GM19035 (cell line): ENCODE measurements around the gene PIN1.

Experiments
- ATAC-seq: cut with Tn5 transposase; IDR thresholded peaks from one replicate; pipeline ENCODE4 v1.9.1; 2021; ENCODE audit not compliant: unreplicated experiment

The PIN1 gene

GRCh38 chr19:9854282-9854846 is 19.2 kb downstream of the PIN1 start:
- no peak for ATAC-seq

DNA sequence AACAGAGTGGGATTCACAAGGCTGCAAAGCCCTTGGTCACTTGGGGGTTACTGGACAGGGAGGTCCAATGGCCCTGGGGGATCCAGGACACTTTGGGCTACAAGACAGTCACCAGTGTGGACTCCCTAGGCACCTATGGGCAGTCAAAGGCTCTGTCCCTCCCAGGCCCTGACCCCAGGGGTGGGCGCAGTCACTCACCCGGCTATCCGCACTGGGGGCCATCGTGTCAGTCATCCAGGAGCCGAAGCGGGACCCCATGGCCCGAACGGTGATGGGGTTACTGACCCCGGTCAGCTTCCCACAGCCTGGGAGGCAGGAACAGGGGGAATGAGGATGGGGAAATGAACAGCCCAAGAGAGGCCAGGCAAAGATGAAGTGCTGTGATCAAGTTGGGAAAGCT is 21.5 kb downstream of the PIN1 start:
- ATAC-seq: no peak

GRCh38 chr19:9857076-9857721 is 22.1 kb downstream of the PIN1 start:
- no peak for ATAC-seq

DNA sequence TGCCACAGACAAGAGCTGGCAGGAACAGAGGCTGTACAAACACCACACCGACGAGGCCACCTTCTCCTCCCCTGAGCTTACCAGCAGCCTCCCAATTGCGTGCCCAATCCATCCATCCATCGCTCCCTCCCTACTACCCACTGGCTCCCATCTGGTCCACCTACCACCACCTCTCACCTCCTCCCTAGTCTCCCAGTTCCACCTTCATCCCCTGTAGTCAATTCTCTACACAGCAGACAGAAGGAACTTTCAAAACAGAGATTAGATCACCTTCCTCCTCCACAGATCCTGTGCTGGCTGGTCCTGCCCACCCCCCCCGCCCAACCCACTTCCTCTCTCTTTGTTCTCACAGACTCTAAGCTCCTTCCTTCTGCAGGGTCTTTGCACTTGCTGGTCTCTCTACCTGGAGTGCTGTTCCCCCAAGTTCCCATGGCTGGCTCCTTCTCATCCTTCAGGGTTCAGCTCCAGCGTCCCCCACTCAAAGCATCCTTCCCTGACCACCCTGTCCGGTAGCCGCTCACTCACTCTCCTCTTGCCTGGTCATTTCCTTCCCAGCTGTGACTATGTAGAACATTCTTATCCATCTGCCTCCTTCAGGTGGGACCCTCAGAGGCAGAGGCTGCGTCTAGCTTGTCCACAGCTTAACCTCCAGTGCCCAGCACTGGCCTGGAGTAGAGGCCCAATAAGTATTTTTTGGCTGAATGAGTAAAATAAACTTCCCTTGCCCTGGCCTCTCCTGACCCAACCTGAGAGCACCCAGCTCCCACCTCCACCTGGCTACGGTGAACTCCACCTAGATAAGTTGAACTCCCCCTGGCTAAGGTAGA is 23.0 kb downstream of the PIN1 start:
- ATAC-seq: no peak

GRCh38 chr19:9858766-9859165 is 23.6 kb downstream of the PIN1 start:
- no peak for ATAC-seq

- no peak for ATAC-seq
Measured at GRCh38 chr19:9860407-9860806, 25.3 kb downstream of the PIN1 start.

GRCh38 chr19:9861503-9861902 is 26.4 kb downstream of the PIN1 start:
- no peak for ATAC-seq

GRCh38 chr19:9862938-9863337 is 27.8 kb downstream of the PIN1 start:
- no peak for ATAC-seq

DNA sequence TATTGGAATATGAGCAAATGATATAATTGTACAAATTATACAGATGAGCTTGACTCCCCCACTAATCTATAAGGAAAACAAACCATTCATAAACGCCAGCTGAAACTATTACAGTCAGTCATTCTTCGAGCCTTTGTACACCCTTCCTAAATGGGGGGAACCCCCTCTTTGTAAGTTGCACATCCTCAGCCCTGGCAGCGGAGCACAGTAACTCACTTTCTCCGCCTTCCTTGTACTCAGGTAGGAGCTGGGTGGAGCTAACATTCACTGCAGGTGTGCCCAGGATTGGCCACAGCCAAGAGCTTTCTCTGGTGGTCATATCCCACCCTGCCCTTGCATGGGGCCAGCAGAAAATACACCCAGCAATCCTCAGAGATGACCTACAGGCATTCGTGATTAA is 28.6 kb downstream of the PIN1 start:
- no peak for ATAC-seq

DNA sequence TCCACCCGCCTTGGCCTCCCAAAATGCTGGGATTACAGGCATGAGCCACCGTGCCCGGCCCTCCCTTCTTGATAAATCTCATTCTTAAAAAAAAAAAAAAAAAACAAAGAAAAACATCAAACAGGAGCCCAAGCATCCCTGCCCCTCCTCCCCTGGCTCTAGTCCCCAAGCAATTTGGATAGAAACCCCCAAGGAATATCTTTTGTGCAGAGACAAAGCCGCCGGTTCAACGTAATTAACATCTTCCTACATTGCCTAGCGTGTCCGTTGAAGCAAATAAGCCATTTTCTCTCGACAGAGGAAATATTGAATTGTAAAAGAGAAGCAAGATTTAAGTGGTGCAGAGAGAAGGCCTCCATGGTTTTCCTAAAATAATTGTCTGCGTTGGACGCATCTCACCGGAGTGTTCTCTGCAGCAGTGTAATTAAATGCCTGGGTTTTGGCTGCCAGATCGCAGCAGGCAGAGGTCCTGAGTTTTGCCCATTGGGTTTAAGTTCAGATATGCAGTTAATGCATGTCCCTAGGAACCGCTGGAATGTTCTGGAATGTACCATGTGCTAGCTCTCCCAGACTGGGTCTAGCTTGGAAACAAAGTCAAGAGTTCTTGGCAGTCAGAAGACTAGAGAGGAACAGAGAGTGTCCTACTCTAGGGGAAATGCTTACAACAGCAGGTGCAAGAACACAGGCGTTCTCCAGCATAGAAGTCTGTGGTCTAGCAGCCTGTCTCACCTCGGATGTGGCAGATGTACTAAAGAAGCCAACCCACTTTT is 30.8 kb downstream of the PIN1 start:
- no peak for ATAC-seq

DNA sequence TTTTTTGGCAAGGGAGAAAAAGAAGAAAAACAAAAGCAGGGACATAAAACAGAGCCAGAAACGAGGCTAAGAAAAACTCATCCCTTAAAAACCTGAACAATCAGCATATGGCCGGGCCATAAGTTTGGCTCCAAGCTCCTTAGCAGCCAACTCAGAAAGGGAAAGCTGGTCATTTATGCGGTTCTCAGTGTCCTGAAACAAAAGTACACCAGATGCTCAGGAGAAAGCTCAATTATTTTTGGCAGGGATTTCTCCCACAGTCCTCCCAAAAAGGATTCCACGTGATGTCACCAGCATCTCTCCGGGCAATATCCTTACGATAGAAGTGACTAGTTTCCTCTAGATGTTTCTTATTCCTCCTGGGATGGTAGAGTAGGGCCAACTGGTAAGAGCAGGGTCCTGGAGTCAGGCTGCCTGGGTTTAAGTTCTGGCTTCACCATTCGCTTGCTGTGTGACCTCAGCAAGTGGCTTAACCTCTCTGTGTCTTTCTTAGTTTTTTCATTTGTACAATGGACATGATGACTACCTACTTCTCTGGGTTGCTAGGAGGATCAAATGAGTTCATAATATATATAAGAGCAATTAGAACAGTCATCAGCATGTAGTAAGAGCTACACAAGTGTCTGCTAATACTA is 34.0 kb downstream of the PIN1 start:
- ATAC-seq: no peak

DNA sequence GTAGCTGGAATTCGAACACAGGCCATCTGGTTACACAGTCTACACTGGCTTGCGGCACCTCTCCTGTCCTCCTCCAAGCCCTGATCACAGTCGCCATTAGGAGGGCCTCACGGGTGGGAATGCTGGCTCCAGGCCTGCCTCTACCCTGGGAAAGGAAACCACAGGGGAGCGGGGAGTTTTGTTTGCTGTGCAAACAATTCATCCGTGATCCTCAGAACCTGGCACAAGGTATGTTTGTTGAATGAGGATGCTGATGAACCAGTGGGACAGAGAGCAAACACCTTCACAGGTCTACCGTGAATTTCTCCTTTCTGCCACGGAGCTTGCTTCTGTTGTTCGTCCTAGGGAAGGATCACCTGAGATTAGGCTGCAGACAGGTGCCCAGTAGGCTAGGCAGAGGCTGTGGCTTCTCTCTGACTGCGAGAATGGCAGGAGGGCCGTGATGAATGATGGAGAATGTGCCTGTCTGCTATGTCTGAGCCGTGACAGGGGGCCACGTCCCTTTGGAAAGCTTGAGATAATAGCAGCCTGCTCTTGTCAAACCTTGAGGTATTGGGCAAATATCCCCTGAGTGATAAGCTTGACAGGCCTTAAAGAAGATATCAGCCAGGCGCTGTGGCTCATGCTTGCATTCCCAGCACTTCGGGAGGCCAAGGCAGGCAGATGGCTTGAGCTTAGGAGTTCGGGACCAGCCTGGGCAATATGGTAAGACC is 36.7 kb downstream of the PIN1 start:
- ATAC-seq: no peak

DNA sequence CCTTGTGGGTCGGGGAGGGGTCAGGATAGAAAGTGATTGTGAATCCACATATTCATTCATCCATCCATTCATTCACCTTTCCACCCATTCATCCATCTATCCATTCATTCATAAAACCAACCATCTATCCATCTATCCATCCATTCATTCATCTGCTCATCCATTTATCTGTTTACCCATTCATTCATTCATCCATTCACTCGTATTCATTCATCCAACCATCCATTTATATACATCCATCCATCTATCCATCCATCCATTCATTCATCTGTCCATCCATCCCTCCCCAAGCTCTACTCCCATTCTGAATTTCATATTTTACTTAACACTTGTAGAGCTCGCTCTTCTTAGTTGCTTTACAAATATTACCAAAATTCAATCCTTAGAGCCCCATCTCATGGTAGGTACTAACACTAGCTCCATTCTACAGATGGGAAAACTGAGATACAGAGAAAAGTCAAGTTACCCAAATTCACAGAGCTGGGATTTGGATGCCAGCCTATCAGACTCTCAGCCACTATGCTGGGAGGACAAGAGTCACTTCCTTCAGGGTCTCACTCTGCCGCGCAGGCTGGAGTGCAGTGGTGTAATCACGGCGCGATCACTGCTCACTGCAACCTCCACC is 37.6 kb downstream of the PIN1 start:
- no peak for ATAC-seq

DNA sequence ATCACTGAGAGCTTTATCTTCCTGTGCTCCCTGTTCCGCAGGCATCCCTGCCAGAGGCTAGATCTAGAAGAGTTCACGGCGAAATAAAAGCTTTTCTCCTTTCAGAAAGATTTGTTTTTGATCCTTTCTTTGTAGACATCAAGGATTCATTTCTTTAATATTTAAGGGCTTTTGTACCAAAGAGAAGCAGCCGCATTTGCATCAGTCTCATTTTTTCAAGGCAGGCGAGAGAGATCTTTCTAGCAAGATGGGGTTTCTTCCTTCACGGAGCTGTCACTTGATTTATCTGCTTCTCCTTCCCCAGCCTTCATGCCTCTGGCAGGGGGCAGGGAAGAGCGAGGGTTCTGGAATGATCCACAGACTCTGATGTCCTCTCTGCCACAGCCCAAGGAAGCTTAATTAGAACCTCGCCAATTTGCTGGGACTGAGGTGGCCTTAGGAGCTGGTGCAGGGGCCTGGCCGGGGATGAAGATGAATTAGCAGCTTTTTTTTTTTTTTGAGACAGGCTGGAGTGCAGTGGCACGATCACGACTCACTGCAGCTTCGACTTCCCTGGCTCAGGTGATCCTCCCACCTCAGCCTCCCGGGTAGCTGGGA is 40.0 kb downstream of the PIN1 start:
- no peak for ATAC-seq

DNA sequence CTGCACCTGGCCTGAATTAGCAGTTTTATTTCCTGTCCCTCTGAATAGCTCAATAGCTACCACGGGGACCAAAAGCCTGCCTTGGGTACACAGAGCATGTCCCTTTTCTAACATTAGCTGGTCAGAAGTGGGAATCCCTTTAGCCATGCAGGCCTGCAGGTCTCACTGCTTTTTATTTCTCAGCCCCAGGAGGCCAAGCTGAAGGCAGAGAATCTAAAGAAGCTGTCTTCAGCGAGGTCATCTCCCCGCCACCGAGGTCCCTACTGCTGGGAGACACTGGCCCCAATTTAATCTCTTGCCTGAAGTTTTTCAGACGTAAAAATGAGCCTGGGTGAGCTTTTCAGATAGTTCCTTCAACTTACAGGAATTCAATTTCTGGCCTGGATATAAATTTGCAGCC is 40.7 kb downstream of the PIN1 start:
- no peak for ATAC-seq

DNA sequence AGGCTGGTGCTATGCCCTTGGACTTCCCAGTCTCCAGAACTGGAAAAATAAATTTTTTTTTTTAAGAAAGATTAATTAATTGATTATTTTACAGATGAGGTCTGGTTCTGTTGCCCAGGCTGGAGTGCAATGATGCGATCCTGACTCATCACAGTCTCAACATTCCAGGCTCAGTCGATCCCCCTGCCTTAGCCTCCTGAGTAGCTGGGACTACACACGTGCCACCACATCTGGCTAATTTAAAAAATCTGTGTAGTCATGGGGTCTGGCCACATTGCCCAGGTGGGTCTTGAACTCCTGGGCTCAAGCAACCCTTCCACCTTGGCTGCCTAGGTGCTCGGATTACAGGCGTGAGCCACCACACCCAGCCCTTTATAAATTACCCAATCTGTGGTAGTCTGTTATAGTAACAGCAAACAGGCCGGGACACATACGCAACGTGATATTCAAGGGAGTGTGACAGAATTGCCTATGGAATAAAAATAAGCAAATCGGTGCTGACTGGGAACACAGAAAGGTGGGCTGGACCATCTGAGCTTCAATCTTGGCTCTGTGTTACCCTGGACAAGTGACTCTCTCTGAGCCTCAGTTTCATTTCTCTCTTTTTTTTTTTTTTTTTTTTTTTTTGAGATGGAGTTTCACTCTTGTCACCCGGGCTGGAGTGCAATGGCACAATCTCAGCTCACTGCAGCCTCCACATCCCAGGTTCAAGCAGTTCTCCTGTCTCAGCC is 42.8 kb downstream of the PIN1 start:
- no peak for ATAC-seq

DNA sequence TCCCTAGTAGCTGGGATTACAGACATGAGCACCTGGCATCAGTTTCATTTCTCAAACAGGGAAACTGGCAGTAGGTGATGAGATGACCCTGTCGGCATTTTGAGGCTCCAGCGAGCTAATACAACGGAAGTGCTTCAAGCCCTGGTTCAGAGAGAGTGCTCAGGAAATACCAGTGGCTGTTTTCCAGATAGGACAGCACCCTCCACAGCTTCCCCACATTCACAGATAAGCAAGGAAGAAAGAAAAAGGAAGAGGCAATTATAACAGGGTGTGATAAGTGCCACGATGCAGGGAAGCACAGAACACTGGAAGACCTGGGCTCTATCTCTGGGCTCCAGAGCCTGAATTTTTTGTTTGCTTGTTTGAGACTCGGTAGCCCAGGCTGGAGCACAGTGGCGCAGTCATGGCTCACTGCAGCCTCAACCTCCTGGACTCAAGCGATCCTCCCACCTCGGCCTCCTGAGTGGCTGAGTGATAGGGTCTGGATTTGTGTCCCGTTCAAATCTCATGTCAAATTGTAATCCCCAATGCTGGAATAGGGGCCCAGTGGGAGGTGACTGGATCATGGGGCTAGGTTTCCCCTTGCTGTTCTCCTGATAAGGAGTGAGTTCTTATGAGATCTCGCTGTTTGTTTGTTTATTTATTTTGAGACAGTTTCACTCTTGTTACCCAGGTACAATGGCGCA is 43.5 kb downstream of the PIN1 start:
- ATAC-seq: no peak

- no peak for ATAC-seq
Measured at GRCh38 chr19:9881720-9882119, 46.6 kb downstream of the PIN1 start.
